Duodenal mucosa (tissue), 2 donors: ENCODE measurements around the gene FOXL1.

Experiments
- H3K27ac ChIP-seq: one replicate; pipeline ENCODE4 v1.7.0; 2013; ENCODE audit warnings: low read depth, low read length
- H3K27me3 ChIP-seq, 2 donors: one replicate each; pipeline ENCODE4 v1.7.0; 2013; ENCODE audit warnings: low read length in 2 of 2, control low read depth in 1 of 2; ENCODE audit not compliant: insufficient read depth in 2 of 2, control insufficient read depth in 1 of 2
- H3K36me3 ChIP-seq, 2 donors: one replicate each; pipeline ENCODE4 v1.7.0; 2013; ENCODE audit warnings: low read length in 2 of 2, control low read depth in 1 of 2; ENCODE audit not compliant: insufficient read depth in 2 of 2, control insufficient read depth in 1 of 2
- H3K4me1 ChIP-seq, 2 donors: one replicate each; pipeline ENCODE4 v1.7.0; 2013; ENCODE audit warnings: low read length in 2 of 2, control low read depth in 1 of 2; ENCODE audit not compliant: insufficient read depth in 2 of 2, control insufficient read depth in 1 of 2
- H3K4me3 ChIP-seq, 2 donors: one replicate each; pipeline ENCODE4 v1.7.0; 2013; ENCODE audit warnings: low read length in 2 of 2, low read depth in 1 of 2
- H3K9ac ChIP-seq, 2 donors: one replicate each; pipeline ENCODE4 v1.7.0; 2013; ENCODE audit warnings: low read length in 2 of 2, low read depth in 1 of 2
- H3K9me3 ChIP-seq, 2 donors: one replicate each; pipeline ENCODE4 v1.7.0; 2013; ENCODE audit warnings: low read length in 2 of 2, control low read depth in 1 of 2; ENCODE audit not compliant: control insufficient read depth in 1 of 2

Gene FOXL1

GRCh38 chr16:86549076-86549892, 29.1 kb upstream of the FOXL1 start:
- Histone ChIP-seq H3K27ac (no peak overlapping the region), H3K4me1 (peaks cover 1 to 3% of the 10 kb centered on the region in 2 donors), H3K9ac (no peak overlapping the region), H3K27me3 (no peaks in the 10 kb centered on the region), H3K4me3 (no peak overlapping the region), H3K36me3 (peaks cover 7 to 46% of the 10 kb centered on the region in 2 donors), H3K9me3 (no peaks in the 10 kb centered on the region)

- Histone ChIP-seq H3K4me3 (no peak overlapping the region), H3K27ac (no peak overlapping the region), H3K9ac (no peak overlapping the region), H3K4me1 (peaks cover 4 to 7% of the 10 kb centered on the region in 2 donors), H3K27me3 (no peaks in the 10 kb centered on the region), H3K9me3 (no peaks in the 10 kb centered on the region), H3K36me3 (peaks cover 7 to 43% of the 10 kb centered on the region in 2 donors)
Measured at GRCh38 chr16:86549893-86550190, 28.5 kb upstream of the FOXL1 start.

GRCh38 chr16:86550281-86550680, 28.1 kb upstream of the FOXL1 start:
- no peak overlapping the region for H3K4me3 ChIP-seq
- H3K9me3 ChIP-seq: no peaks in the 10 kb centered on the region
- peaks cover 6 to 7% of the 10 kb centered on the region in 2 donors for H3K4me1 ChIP-seq
- no peaks in the 10 kb centered on the region for H3K27me3 ChIP-seq
- H3K36me3 ChIP-seq: peaks cover 7 to 39% of the 10 kb centered on the region in 2 donors
- H3K27ac ChIP-seq: no peak overlapping the region
- H3K9ac ChIP-seq: no peak overlapping the region

GRCh38 chr16:86553356-86553755, 25.0 kb upstream of the FOXL1 start:
- no peaks in the 10 kb centered on the region for H3K9me3 ChIP-seq
- no peak overlapping the region for H3K27ac ChIP-seq
- peaks cover 11 to 13% of the 10 kb centered on the region in 2 donors for H3K4me1 ChIP-seq
- peaks cover under 1 to 16% of the 10 kb centered on the region in 2 donors for H3K36me3 ChIP-seq
- H3K4me3 ChIP-seq: no peak overlapping the region
- H3K27me3 ChIP-seq: no peaks in the 10 kb centered on the region
- H3K9ac ChIP-seq: no peak overlapping the region

GRCh38 chr16:86554599-86554916, 23.8 kb upstream of the FOXL1 start:
- Histone ChIP-seq H3K9ac (peak overlapping the region; percentile 96 to 99), H3K36me3 (peaks cover 0 to 14% of the 10 kb centered on the region in 2 donors), H3K4me1 (peaks cover 11 to 13% of the 10 kb centered on the region in 2 donors), H3K9me3 (no peaks in the 10 kb centered on the region), H3K27me3 (no peaks in the 10 kb centered on the region), H3K4me3 (peak overlapping the region; percentile 82 to 95), H3K27ac (peak overlapping the region; percentile 82)

- peak within 1 kb of the TSS; percentile 96 to 99 for H3K9ac ChIP-seq
- peak within 1 kb of the TSS; percentile 82 for H3K27ac ChIP-seq
- H3K4me3 ChIP-seq: peak within 1 kb of the TSS; percentile 82 to 95
- no peaks in the 10 kb centered on the region for H3K9me3 ChIP-seq
- H3K4me1 ChIP-seq: peaks cover 11 to 13% of the 10 kb centered on the region in 2 donors
- peaks cover 0 to 9% of the 10 kb centered on the region in 2 donors for H3K36me3 ChIP-seq
- no peaks in the 10 kb centered on the region for H3K27me3 ChIP-seq
Measured at GRCh38 chr16:86554917-86555703, 23.2 kb upstream of the FOXL1 start, which contains the start of gene MTHFSD. Gene MTHFSD (minus strand): TSS chr16:86555235. CDS start chr16:86555184, 51 bp downstream.

GRCh38 chr16:86555704-86556075, 22.7 kb upstream of the FOXL1 start:
- H3K27ac ChIP-seq: no peak overlapping the region
- no peaks in the 10 kb centered on the region for H3K27me3 ChIP-seq
- no peaks in the 10 kb centered on the region for H3K9me3 ChIP-seq
- H3K4me1 ChIP-seq: peaks cover 11 to 13% of the 10 kb centered on the region in 2 donors
- peak overlapping the region; percentile 96 to 99 for H3K9ac ChIP-seq
- H3K36me3 ChIP-seq: peaks cover 0 to 3% of the 10 kb centered on the region in 2 donors
- peak overlapping the region; percentile 82 to 95 for H3K4me3 ChIP-seq

GRCh38 chr16:86556576-86556975, 21.8 kb upstream of the FOXL1 start:
- Histone ChIP-seq H3K4me1 (peaks cover 11 to 13% of the 10 kb centered on the region in 2 donors), H3K36me3 (no peaks in the 10 kb centered on the region), H3K27me3 (peaks cover 0 to 3% of the 10 kb centered on the region in 2 donors), H3K9me3 (no peaks in the 10 kb centered on the region), H3K4me3 (no peak overlapping the region), H3K27ac (no peak overlapping the region), H3K9ac (no peak overlapping the region)

- Histone ChIP-seq H3K9me3 (no peaks in the 10 kb centered on the region), H3K4me1 (peaks cover 11 to 13% of the 10 kb centered on the region in 2 donors), H3K36me3 (no peaks in the 10 kb centered on the region), H3K4me3 (no peak overlapping the region), H3K9ac (no peak overlapping the region), H3K27me3 (peaks cover 0 to 3% of the 10 kb centered on the region in 2 donors), H3K27ac (no peak overlapping the region)
Measured at GRCh38 chr16:86557587-86557986, 20.8 kb upstream of the FOXL1 start.
